HepG2 (cell line): ENCODE data around the gene TNFRSF6B. TPM values are rescaled to one million over a fixed set of nuclear protein-coding genes. Genes with fewer than 3 reads are reported as not detected.

Source experiments
- AKAP8 ChIP-seq: sonication (generic); formaldehyde crosslinking; IDR thresholded peaks from 2 replicates; pipeline ENCODE4 v1.5.1; 2020; ENCODE audit warnings: mild to moderate bottlenecking, missing genetic modification reagents
- CEBPG ChIP-seq: IDR thresholded peaks from 2 replicates; pipeline ENCODE4 v1.6.1; 2016
- FOXO1 ChIP-seq: sonication (generic); formaldehyde crosslinking; IDR thresholded peaks from 2 replicates; pipeline ENCODE4 v1.4.0; 2020; ENCODE audit warnings: missing genetic modification reagents
- HNF4A ChIP-seq: sonication (generic); formaldehyde crosslinking; IDR thresholded peaks from 2 replicates; pipeline ENCODE4 v1.4.0; 2020; ENCODE audit warnings: missing genetic modification reagents
- HNRNPK ChIP-seq: fragments of 200-400 bp; formaldehyde crosslinking; IDR thresholded peaks from 2 replicates; pipeline ENCODE4 v1.6.1; 2018; ENCODE audit warnings: low read length, low read depth, moderate library complexity, mild to moderate bottlenecking; ENCODE audit not compliant: poor library complexity, severe bottlenecking
- HNRNPL ChIP-seq: fragments of 200-400 bp; formaldehyde crosslinking; IDR thresholded peaks from 2 replicates; pipeline ENCODE4 v1.6.1; 2017; ENCODE audit warnings: mild to moderate bottlenecking, low read depth, low read length
- HNRNPLL ChIP-seq: fragments of 200-400 bp; formaldehyde crosslinking; IDR thresholded peaks from 2 replicates; pipeline ENCODE4 v1.6.1; 2017; ENCODE audit warnings: mild to moderate bottlenecking, low read depth, low read length; ENCODE audit not compliant: poor library complexity, severe bottlenecking
- KDM2A ChIP-seq: sonication (generic); formaldehyde crosslinking; IDR thresholded peaks from 2 replicates; pipeline ENCODE4 v1.4.0; 2020; ENCODE audit warnings: low read depth, missing genetic modification reagents, borderline replicate concordance
- KLF11 ChIP-seq: IDR thresholded peaks from 2 replicates; pipeline ENCODE4 v1.6.1; 2016; ENCODE audit warnings: missing compliant biosample characterization
- MXI1 ChIP-seq: IDR thresholded peaks from 3 replicates; pipeline ENCODE4 v1.6.1; 2012; ENCODE audit warnings: low read depth, low read length, inconsistent platforms, borderline replicate concordance
- PAWR ChIP-seq: sonication (generic); formaldehyde crosslinking; IDR thresholded peaks from 2 replicates; pipeline ENCODE4 v1.4.0; 2020; ENCODE audit warnings: missing genetic modification reagents, mild to moderate bottlenecking, borderline replicate concordance
- POLR2A ChIP-seq, 2 experiments: IDR thresholded peaks; 2 replicates each; pipeline ENCODE4 v1.6.1; 2011; ENCODE audit warnings: low read depth in 2 of 2, low read length in 2 of 2, mild to moderate bottlenecking in 1 of 2, moderate library complexity in 1 of 2; ENCODE audit not compliant: insufficient read depth in 1 of 2
- SMAD9 ChIP-seq: sonication (generic); formaldehyde crosslinking; IDR thresholded peaks from 2 replicates; pipeline ENCODE4 v1.5.1; 2020; ENCODE audit warnings: mild to moderate bottlenecking, missing genetic modification reagents
- SMARCC2 ChIP-seq: fragments of 450-650 bp; IDR thresholded peaks from 2 replicates; pipeline ENCODE4 v1.6.1; 2017; ENCODE audit warnings: antibody characterized with exemption, mild to moderate bottlenecking
- TCF7L2 ChIP-seq: IDR thresholded peaks from 2 replicates; pipeline ENCODE4 v1.6.1; 2011; ENCODE audit warnings: mild to moderate bottlenecking, low read depth, low read length, moderate library complexity
- ZC3H4 ChIP-seq: sonication (generic); formaldehyde crosslinking; IDR thresholded peaks from 2 replicates; pipeline ENCODE4 v1.4.0; 2020; ENCODE audit warnings: missing genetic modification reagents, borderline replicate concordance
- ZNF235 ChIP-seq: sonication (generic); formaldehyde crosslinking; IDR thresholded peaks from 2 replicates; pipeline ENCODE4 v1.8.1; 2023; ENCODE audit warnings: mild to moderate bottlenecking, missing genetic modification reagents, borderline replicate concordance
- ZNF382 ChIP-seq: sonication (generic); formaldehyde crosslinking; IDR thresholded peaks from 2 replicates; pipeline ENCODE4 v1.5.0; 2020; ENCODE audit warnings: missing genetic modification reagents, mild to moderate bottlenecking, borderline replicate concordance
- ZNF547 ChIP-seq: sonication (generic); formaldehyde crosslinking; IDR thresholded peaks from 2 replicates; pipeline ENCODE4 v1.5.1; 2020; ENCODE audit warnings: mild to moderate bottlenecking, missing genetic modification reagents
- ZNF607 ChIP-seq: sonication (generic); formaldehyde crosslinking; IDR thresholded peaks from 2 replicates; pipeline ENCODE4 v1.5.1; 2020; ENCODE audit warnings: missing genetic modification reagents, mild to moderate bottlenecking, borderline replicate concordance
- ZNF746 ChIP-seq: sonication (generic); formaldehyde crosslinking; IDR thresholded peaks from 2 replicates; pipeline ENCODE4 v1.8.0; 2022; ENCODE audit warnings: mild to moderate bottlenecking, missing genetic modification reagents
- ZNF766 ChIP-seq: sonication (generic); formaldehyde crosslinking; IDR thresholded peaks from 2 replicates; pipeline ENCODE4 v1.5.0; 2020; ENCODE audit warnings: missing genetic modification reagents, borderline replicate concordance
- polyA plus RNA-seq, 8 experiments: library from polyadenylated mRNA; depleted of rRNA in 3 of 8; stranded (reverse) in 7 of 8; unstranded in 1 of 8; fragments of >200 nt; fragmentation: Illumina TruSeq in 4 of 8; extraction: Trizol in 4 of 8; gene quantifications; 2 replicates each; pipeline versions ENCODE4 v1.2.1 to v1.2.3, GENCODE V29; 2011 to 2016; ENCODE audit warnings: low read depth in 4 of 8, missing spikeins in 1 of 8, mixed read lengths in 1 of 8; ENCODE audit not compliant: insufficient read depth in 1 of 8
- total RNA-seq, 5 experiments: library from RNA; depleted of rRNA; stranded (reverse); fragments of >200 nt; fragmentation: Illumina TruSeq; extraction: Trizol; gene quantifications; 2 replicates each; pipeline ENCODE4 v1.2.3, GENCODE V29; 2016; ENCODE audit warnings: low read depth in 1 of 5
- TF ChIP-seq, protein P1 (sequence below): sonication (generic); formaldehyde crosslinking; IDR thresholded peaks from 2 replicates; pipeline ENCODE4 v1.8.1; 2023; ENCODE audit warnings: mild to moderate bottlenecking, missing genetic modification reagents

The TNFRSF6B gene
- total and polyA plus RNA-seq, 2 of the 13 experiments (the other 11 are each of a cell fraction or from before 2014, with no cell fraction given), result 0.24 TPM; not detected in 1

DNA sequence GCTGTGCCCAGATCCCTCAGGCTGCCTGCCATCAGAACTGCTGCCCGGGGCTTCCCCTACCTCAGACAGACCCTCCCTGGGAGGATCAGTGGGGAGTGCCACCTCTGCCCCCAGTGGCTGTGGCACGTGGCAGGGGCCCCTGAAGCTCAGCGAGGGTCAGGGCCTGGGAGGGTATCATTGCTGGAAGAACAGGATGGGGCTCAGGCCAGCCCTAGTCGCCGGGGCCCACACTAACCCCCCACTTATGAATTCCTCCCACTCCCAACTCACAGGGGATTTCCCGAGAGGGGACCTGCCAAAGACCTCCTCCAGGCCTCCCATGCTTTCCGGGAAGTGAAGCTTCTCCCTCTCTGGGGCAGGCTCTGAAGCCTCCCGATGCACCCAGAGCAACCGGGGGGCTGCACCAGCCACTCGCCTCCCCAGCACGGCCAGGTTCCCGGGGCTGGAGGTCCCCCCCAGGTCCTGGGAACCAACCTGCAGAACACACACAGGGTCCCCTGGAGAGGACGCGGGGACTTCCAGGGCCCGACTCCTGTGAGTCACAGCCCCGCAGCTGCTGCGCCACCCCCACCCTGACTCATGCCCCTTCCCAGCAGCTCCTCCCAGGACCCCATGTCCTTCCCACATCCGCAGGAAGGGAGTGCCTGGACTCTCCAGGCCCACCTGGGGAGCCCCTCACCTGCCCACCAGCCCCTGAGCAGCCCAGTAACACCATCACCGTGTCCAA lies 2.5 kb downstream of the TNFRSF6B start (continued):
- TF ChIP-seq ZNF607 (CRISPR knock-in tag) (no peak), POLR2A (IDR thresholded peaks at IDR 0.05; ENCODE audit: insufficient read depth in 1 of 2, low read depth in 2 of 2, low read length in 2 of 2) (peak in 1 of 2 experiments; percentile 48; a peak in 2 of 4 replicates), SMARCC2 (no peak), ZNF746 (CRISPR knock-in tag) (peak; percentile 30; the same call in 1 of the 2 replicates), SMAD9 (CRISPR knock-in tag) (no peak), ZNF382 (no peak), MXI1 (no peak), HNRNPL (no peak), ZNF235 (peak; percentile 66; the same call in 1 of the 2 replicates), CEBPG (no peak), TCF7L2 (no peak), ZNF766 (0 out of 2 replicates have a peak, but pooled peaks have one; percentile 29), ZNF547 (CRISPR knock-in tag) (0 out of 2 replicates have a peak, but pooled peaks have one; percentile 29), HNRNPK (peak; percentile 18), FOXO1 (CRISPR knock-in tag) (no peak), AKAP8 (peak; percentile 16), PAWR (CRISPR knock-in tag) (no peak), KLF11 (CRISPR knock-in tag) (no peak), ZC3H4 (CRISPR knock-in tag) (no peak), KDM2A (CRISPR knock-in tag) (peak; percentile 30; the same call in 1 of the 2 replicates), HNRNPLL (peak; percentile 3), HNF4A (no peak)
- TF ChIP-seq, protein P1, sequence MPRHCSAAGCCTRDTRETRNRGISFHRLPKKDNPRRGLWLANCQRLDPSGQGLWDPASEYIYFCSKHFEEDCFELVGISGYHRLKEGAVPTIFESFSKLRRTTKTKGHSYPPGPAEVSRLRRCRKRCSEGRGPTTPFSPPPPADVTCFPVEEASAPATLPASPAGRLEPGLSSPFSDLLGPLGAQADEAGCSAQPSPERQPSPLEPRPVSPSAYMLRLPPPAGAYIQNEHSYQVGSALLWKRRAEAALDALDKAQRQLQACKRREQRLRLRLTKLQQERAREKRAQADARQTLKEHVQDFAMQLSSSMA (CRISPR knock-in tag), result no peak
